OCI-LY3 (cell line): ENCODE results near the gene CALD1.

ENCODE experiments used
- CTCF ChIP-seq: fragments of 200-600, 300-600 bp; sonication (generic); IDR thresholded peaks from 2 replicates; pipeline ENCODE4 v1.5.1; 2014; ENCODE audit warnings: antibody characterized with exemption, low read length, low read depth
- EZH2phosphoT487 ChIP-seq: fragments of 200-600 bp; shearing (Covaris generic); IDR thresholded peaks from 2 replicates; pipeline ENCODE4 v1.6.1; 2018; ENCODE audit warnings: antibody characterized with exemption, mixed run types, low read depth

GRCh38 chr7:134907639-134908038, 128.2 kb downstream of the CALD1 start:
- TF ChIP-seq CTCF (no peak), EZH2phosphoT487 (no peak)
